GM12873 (cell line): ENCODE data around the gene GRIK4.

Experiments used
- TF ChIP-seq, protein P1 (sequence below): IDR thresholded peaks from 2 replicates; pipeline ENCODE4 v1.5.1; 2012; ENCODE audit warnings: low read depth, mild to moderate bottlenecking, moderate library complexity, low read length, control low read depth; ENCODE audit not compliant: insufficient read depth; ENCODE audit errors: missing control alignments

Gene GRIK4

DNA sequence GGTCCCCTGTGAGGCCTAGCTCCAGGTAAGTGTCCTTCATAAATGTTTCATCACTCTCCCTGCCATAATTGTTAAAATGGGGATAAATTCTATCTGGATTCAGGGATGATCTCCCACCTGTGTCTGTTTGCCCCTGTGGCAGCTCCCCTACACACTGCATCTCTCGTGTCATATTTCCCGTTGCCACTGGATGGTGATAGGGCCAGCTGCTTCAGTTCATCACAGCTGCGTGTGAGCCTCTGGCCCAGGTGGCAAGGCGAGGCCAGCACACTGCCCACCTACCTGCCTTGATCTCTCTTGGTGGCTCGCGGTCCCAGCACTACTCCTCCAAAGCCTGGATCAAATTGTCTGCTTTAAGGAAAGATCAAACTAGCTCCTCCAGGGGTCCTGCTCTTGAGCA, 187.4 kb downstream of the GRIK4 start:
- TF ChIP-seq, protein P1, sequence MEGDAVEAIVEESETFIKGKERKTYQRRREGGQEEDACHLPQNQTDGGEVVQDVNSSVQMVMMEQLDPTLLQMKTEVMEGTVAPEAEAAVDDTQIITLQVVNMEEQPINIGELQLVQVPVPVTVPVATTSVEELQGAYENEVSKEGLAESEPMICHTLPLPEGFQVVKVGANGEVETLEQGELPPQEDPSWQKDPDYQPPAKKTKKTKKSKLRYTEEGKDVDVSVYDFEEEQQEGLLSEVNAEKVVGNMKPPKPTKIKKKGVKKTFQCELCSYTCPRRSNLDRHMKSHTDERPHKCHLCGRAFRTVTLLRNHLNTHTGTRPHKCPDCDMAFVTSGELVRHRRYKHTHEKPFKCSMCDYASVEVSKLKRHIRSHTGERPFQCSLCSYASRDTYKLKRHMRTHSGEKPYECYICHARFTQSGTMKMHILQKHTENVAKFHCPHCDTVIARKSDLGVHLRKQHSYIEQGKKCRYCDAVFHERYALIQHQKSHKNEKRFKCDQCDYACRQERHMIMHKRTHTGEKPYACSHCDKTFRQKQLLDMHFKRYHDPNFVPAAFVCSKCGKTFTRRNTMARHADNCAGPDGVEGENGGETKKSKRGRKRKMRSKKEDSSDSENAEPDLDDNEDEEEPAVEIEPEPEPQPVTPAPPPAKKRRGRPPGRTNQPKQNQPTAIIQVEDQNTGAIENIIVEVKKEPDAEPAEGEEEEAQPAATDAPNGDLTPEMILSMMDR: peak; percentile 13

GRCh38 chr11:120702656-120703055, 191.1 kb downstream of the GRIK4 start:
- TF ChIP-seq, protein P1: no peak

- TF ChIP-seq, protein P1: no peak
Observed at GRCh38 chr11:120703358-120704152, 192.0 kb downstream of the GRIK4 start.

DNA sequence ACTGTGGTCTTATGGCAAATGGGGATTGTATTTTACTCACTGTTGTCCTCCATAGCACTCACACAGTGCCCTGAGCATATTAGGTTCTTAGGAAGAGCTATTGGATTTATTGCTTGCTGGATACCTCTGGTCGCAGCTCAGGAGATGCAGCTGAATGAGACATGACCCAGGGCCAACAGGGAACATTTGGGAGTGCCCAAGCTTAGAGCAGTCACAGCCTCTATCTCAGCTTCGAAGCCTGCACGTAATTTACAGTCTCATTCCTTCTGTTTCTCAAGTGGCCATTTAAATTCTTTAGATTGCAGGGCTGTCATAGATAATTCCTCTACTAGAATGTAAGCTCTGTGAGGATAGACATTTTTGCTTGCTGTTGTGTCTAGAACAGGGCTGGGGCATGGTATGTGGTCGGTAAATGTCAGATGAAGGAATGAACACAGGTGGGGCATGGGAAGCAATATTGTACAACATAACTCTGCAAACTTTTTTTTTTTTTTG, 192.8 kb downstream of the GRIK4 start:
- TF ChIP-seq, protein P1: no peak

- TF ChIP-seq, protein P1: no peak
Observed at GRCh38 chr11:120706257-120706656, 194.7 kb downstream of the GRIK4 start.

- TF ChIP-seq, protein P1: no peak
Observed at GRCh38 chr11:120707098-120707497, 195.6 kb downstream of the GRIK4 start.

GRCh38 chr11:120707663-120708062, 196.1 kb downstream of the GRIK4 start:
- TF ChIP-seq, protein P1: no peak
